ENCODE measurements around the gene RPL10. TPM values are rescaled to one million over a fixed set of nuclear protein-coding genes. Genes with fewer than 3 reads are reported as not detected.

The RPL10 gene
- total RNA-seq, 4 donors from 2014 or later = 1,992 to 4,644 (median 2,626) TPM

- peak; percentile 45 to 70 for TF ChIP-seq POLR2A (IDR thresholded peaks at IDR 0.05)
- no peak for TF ChIP-seq CTCF (IDR thresholded peaks at IDR 0.05)
- no peaks in the 10 kb centered on the region for H3K27me3 ChIP-seq
- peak overlapping the region; percentile 93 to 97 (median 95) for H3K27ac ChIP-seq
- no peaks in the 10 kb centered on the region for H3K9me3 ChIP-seq
- H3K36me3 ChIP-seq = peaks cover 0 to 4% (median 0%) of the 10 kb centered on the region in 3 donors
- H3K4me1 ChIP-seq = peaks cover 0 to 21% (median 9%) of the 10 kb centered on the region in 4 donors
- DNase-seq = peak in 2 of 3 donors; percentile 61 to 66
- H3K4me3 ChIP-seq = peak overlapping the region; percentile 46 to 61 (median 56)
Measured at GRCh38 chrX:154378059-154378798, 19.9 kb upstream of the RPL10 start.

GRCh38 chrX:154378799-154379568, 19.2 kb upstream of the RPL10 start, which contains the start of gene EMD:
TSS of gene EMD (plus strand) at chrX:154379295. CDS start at chrX:154379485, 190 bp downstream.
- H3K36me3 ChIP-seq = peaks cover 0 to 4% (median 0%) of the 10 kb centered on the region in 3 donors
- no peaks in the 10 kb centered on the region for H3K27me3 ChIP-seq
- H3K4me1 ChIP-seq = peaks cover 0 to 15% (median 5%) of the 10 kb centered on the region in 4 donors
- TF ChIP-seq CTCF (IDR thresholded peaks at IDR 0.05) (peak in 3 of 6 experiments; percentile 26 to 30 (median 29)), POLR2A (IDR thresholded peaks at IDR 0.05) (peak; percentile 67 to 75)
- peak within 1 kb of the TSS; percentile 94 to 99 (median 98) for H3K27ac ChIP-seq
- H3K4me3 ChIP-seq = peak within 1 kb of the TSS; percentile 74 to 88 (median 80)
- H3K9me3 ChIP-seq = no peaks in the 10 kb centered on the region
- DNase-seq = peak; percentile 96 to 99 (median 97)

GRCh38 chrX:154379569-154379951, 18.6 kb upstream of the RPL10 start:
- TF ChIP-seq POLR2A (IDR thresholded peaks at IDR 0.05) (no peak), CTCF (IDR thresholded peaks at IDR 0.05) (no peak)
- Histone ChIP-seq H3K27ac (peak overlapping the region; percentile 92 to 99 (median 98)), H3K4me1 (peaks cover 0 to 10% (median 4%) of the 10 kb centered on the region in 4 donors), H3K36me3 (peaks cover 0 to 4% (median 0%) of the 10 kb centered on the region in 3 donors), H3K9me3 (no peaks in the 10 kb centered on the region), H3K4me3 (peak overlapping the region; percentile 74 to 88 (median 80)), H3K27me3 (no peaks in the 10 kb centered on the region)
- DNase-seq = no peak

- Histone ChIP-seq H3K36me3 (peaks cover 0 to 4% (median 0%) of the 10 kb centered on the region in 3 donors), H3K9me3 (no peaks in the 10 kb centered on the region), H3K4me3 (peak overlapping the region; percentile 74 to 88 (median 80)), H3K27me3 (no peaks in the 10 kb centered on the region), H3K27ac (peak overlapping the region; percentile 92 to 99 (median 98)), H3K4me1 (peaks cover 0 to 9% (median 4%) of the 10 kb centered on the region in 4 donors)
- no peak for DNase-seq
- TF ChIP-seq CTCF (IDR thresholded peaks at IDR 0.05) (no peak), POLR2A (IDR thresholded peaks at IDR 0.05) (no peak)
Measured at GRCh38 chrX:154380153-154380552, 18.0 kb upstream of the RPL10 start.

- TF ChIP-seq POLR2A (IDR thresholded peaks at IDR 0.05) (no peak), CTCF (IDR thresholded peaks at IDR 0.05) (no peak)
- Histone ChIP-seq H3K4me1 (peaks cover 0 to 9% (median 4%) of the 10 kb centered on the region in 4 donors), H3K27ac (peak overlapping the region in 1 of 4 donors; percentile 92), H3K36me3 (peaks cover 0 to 4% (median 0%) of the 10 kb centered on the region in 3 donors), H3K9me3 (no peaks in the 10 kb centered on the region), H3K4me3 (peak overlapping the region in 1 of 4 donors; percentile 88), H3K27me3 (no peaks in the 10 kb centered on the region)
- no peak for DNase-seq
Measured at GRCh38 chrX:154380787-154381186, 17.4 kb upstream of the RPL10 start.
